SJSA1 (cell line): ENCODE measurements around the gene DDX11. TPM values are rescaled to one million over a fixed set of nuclear protein-coding genes. Genes with fewer than 3 reads are reported as not detected.
"Not testable (repeated sequence)": the region's sequence is repeated elsewhere in the genome, so short reads cannot be mapped to it uniquely, and the experiment has no call there.

ENCODE experiments used
- DNase-seq, 2 experiments: peaks; one replicate each; pipeline ENCODE4 v3.0.0-alpha.2; 2015 to 2020; ENCODE audit warnings: low spot score in 2 of 2, low read depth in 1 of 2
- H3K27ac ChIP-seq: fragments of 250-450 bp; sonication (Bioruptor Pico); 2 replicates; pipeline ENCODE4 v1.5.1; 2020; ENCODE audit warnings: mild to moderate bottlenecking, moderate library complexity
- H3K27me3 ChIP-seq: fragments of 250-450 bp; sonication (Bioruptor Pico); replicated peaks from 2 replicates; pipeline ENCODE4 v1.5.1; 2020; ENCODE audit warnings: mild to moderate bottlenecking, moderate library complexity
- H3K36me3 ChIP-seq: fragments of 250-450 bp; sonication (Bioruptor Pico); 2 replicates; pipeline ENCODE4 v1.5.1; 2020; ENCODE audit warnings: mild to moderate bottlenecking
- H3K4me1 ChIP-seq: fragments of 250-450 bp; sonication (Bioruptor Pico); replicated peaks from 2 replicates; pipeline ENCODE4 v1.6.1; 2021; ENCODE audit warnings: mild to moderate bottlenecking
- H3K4me3 ChIP-seq: fragments of 250-450 bp; sonication (Bioruptor Pico); 2 replicates; pipeline ENCODE4 v1.5.1; 2020; ENCODE audit warnings: mild to moderate bottlenecking
- H3K9me3 ChIP-seq: fragments of 250-450 bp; sonication (Bioruptor Pico); replicated peaks from 2 replicates; pipeline ENCODE4 v1.5.1; 2020; ENCODE audit warnings: mild to moderate bottlenecking
- total RNA-seq: library from RNA; depleted of rRNA; stranded (reverse); fragments of >200 nt; shearing (Covaris generic); gene quantifications from 2 replicates; pipeline ENCODE4 v1.2.3, GENCODE V29; 2014

Gene DDX11
- total RNA-seq, 1 experiment from 2014 or later = 34.0 TPM

DNA sequence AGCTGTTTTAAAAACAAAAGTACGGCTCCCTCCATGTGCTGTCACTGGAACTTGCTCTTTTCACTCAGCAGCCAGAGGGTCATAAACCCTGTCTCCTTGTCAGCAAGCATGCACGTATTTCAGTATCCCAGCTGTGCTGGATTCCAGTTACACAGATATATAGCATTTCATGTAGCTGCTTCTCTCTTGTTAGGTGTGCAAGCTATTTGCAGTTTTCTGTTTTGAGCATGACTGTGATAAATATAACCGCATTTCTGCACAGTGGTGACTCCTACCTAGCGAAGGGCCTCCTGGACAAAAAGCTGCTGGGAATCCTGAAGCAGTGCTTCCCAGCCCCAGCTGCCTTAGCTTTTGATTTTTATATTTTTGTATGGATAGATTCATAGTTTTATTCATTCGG, 24.7 kb downstream of the DDX11 start:
- not testable (repeated sequence) for H3K4me1 ChIP-seq, DNase-seq, H3K4me3 ChIP-seq, H3K27ac ChIP-seq, H3K9me3 ChIP-seq, H3K27me3 ChIP-seq, H3K36me3 ChIP-seq

DNA sequence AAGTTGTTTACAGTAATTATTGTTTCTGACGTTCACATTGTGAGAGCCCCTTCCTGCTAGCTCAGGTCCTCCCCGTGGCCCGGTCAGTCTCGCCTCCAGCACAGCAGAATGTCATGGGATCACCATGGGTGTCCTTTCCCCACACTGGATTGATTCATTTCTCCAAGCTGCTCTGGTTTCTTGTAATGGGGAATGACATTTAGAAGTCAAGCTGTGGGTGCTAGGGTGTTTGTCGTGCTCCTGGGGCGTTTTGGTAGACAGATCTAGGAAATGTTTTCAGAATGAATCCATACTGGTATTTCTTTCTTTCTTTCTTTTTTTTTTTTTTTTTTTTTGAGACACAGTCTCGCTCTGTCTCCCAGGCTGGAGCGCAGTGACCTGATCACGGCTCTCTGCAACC, 25.1 kb downstream of the DDX11 start:
- DNase-seq, H3K4me1 ChIP-seq, H3K27me3 ChIP-seq, H3K4me3 ChIP-seq, H3K27ac ChIP-seq, H3K9me3 ChIP-seq, H3K36me3 ChIP-seq: not testable (repeated sequence)

DNA sequence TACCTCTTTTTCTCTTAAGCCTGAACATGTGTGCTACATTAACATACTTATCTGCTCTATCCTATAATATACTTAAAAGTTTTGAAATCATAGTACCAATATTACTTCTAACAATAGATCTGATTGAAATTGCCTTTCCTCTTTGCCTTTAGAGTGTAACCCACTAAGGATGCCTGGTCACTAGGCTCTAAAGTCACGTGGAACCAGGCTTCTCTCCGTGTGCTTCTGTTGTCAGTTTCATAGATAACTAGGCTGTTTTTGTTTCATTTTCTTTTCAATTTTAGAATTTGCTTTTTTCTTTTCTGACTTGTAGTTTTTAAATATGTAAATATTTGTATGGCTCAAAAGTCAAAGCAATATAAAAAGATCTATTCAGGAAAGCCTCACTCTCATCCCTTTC, 25.8 kb downstream of the DDX11 start:
- not testable (repeated sequence) for H3K36me3 ChIP-seq, H3K27me3 ChIP-seq, DNase-seq, H3K4me3 ChIP-seq, H3K9me3 ChIP-seq, H3K27ac ChIP-seq, H3K4me1 ChIP-seq

DNA sequence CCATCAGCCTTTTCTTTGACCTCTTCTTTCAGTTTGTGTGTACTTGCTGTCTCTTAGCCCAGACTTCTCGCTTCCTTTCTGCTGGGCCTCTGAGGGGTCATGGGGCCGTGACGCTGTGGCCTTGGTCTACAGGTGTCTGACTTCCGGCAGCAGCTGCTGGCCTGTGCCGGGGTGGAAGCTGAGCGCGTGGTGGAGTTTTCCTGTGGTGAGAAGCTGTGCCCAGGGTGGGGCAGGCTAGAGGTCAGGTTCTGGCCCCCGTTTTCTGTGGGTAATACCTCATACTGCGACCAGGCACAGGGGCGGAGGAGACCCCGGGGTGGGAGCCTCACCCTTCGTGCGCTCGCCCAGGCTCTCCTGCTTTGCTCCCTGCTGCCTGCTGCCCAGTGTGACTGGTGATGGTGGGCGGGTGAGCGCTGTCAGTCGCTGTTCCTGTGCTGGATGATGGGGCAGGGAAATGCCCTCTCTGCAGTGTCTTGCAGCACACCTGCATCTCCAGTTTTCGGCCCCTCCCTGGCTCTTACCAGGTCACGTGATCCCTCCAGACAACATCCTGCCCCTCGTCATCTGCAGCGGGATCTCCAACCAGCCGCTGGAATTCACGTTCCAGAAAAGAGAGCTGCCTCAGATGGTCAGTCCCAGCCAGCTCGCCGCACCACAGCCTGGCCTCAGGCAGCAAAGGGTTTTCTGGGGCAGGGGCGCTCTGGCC, 27.0 kb downstream of the DDX11 start:
- H3K27me3 ChIP-seq, H3K9me3 ChIP-seq, H3K4me1 ChIP-seq, H3K4me3 ChIP-seq, DNase-seq, H3K36me3 ChIP-seq, H3K27ac ChIP-seq: not testable (repeated sequence)

DNA sequence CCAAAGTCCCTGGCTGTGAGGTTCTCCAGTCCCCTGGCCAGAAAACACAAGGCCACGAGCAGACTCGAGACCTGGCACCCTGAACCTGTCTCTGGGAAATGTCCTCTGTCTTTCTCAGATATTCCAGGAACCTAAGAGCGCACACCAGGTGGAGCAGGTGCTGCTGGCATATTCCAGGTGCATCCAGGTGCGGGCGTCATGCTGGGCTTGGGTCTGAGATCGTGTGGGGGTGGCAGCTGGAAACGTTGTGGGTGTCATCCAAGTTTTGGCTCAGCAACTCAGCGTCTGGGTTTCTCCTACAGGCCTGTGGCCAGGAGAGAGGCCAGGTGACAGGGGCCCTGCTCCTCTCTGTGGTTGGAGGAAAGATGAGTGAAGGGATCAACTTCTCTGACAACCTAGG, 28.5 kb downstream of the DDX11 start:
- not testable (repeated sequence) for H3K27me3 ChIP-seq, H3K9me3 ChIP-seq, H3K4me3 ChIP-seq, H3K36me3 ChIP-seq, H3K4me1 ChIP-seq, DNase-seq, H3K27ac ChIP-seq

DNA sequence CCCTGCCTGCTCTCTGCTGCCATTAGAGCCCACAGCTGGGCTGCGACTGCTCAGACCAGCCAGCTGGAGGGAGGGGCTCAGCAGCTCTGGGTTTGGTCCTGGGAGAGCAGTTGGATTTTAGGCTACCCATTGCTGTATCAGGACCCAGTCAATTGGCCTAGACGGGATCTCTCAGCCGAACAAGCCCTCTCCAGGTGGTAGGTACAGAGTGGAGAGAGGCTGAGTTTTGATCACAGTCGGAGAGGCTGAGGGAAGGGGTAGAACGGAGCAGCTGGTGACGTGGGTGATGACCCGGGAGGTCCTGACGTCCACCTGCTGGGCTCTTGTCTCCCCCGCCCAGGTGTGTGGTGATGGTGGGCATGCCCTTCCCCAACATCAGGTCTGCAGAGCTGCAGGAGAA, 28.9 kb downstream of the DDX11 start:
- not testable (repeated sequence) for H3K4me3 ChIP-seq, H3K36me3 ChIP-seq, DNase-seq, H3K27ac ChIP-seq, H3K9me3 ChIP-seq, H3K27me3 ChIP-seq, H3K4me1 ChIP-seq

DNA sequence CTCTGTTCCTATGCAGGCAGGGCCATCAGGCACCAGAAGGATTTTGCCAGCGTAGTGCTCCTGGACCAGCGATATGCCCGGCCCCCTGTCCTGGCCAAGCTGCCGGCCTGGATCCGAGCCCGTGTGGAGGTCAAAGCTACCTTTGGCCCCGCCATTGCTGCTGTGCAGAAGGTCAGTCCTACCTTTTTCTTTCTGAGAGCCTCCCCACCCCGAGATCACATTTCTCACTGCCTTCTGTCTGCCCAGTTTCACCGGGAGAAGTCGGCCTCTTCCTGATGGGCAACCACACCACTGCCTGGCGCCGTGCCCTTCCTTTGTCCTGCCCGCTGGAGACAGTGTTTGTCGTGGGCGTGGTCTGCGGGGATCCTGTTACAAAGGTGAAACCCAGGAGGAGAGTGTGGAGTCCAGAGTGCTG, 29.9 kb downstream of the DDX11 start:
- DNase-seq, H3K9me3 ChIP-seq, H3K36me3 ChIP-seq, H3K4me1 ChIP-seq, H3K27ac ChIP-seq, H3K4me3 ChIP-seq, H3K27me3 ChIP-seq: not testable (repeated sequence)

DNA sequence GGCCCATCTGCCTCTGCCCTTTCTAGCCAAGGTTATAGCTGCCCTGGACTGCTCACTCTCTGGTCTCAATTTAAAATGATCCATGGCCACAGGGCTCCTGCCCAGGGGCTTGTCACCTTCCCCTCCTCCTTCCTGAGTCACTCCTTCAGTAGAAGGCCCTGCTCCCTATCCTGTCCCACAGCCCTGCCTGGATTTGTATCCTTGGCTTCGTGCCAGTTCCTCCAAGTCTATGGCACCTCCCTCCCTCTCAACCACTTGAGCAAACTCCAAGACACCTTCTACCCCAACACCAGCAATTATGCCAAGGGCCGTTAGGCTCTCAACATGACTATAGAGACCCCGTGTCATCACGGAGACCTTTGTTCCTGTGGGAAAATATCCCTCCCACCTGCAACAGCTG, 30.6 kb downstream of the DDX11 start:
- not testable (repeated sequence) for DNase-seq, H3K27ac ChIP-seq, H3K4me1 ChIP-seq, H3K4me3 ChIP-seq, H3K36me3 ChIP-seq, H3K9me3 ChIP-seq, H3K27me3 ChIP-seq

DNA sequence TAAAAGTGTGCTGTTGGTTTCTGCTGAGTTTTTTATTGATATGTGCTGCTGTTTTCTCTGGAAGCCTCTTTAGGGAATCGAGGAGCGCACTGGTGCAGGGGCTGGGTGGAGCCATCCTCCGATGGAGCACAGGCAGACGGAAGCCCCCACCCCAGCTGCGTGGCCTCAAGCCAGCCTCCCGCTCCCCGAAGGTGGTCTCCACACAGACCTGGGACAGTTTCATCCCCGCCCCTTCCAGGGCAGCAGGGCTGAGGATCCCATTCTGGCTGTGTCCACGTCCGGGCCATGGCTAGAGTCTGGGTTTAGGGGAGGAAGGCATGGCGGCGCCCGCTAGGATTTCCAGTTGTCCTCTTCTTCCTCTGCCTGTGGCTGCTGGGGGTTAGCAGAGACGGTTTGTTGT, 31.1 kb downstream of the DDX11 start:
- not testable (repeated sequence) for DNase-seq, H3K4me1 ChIP-seq

DNA sequence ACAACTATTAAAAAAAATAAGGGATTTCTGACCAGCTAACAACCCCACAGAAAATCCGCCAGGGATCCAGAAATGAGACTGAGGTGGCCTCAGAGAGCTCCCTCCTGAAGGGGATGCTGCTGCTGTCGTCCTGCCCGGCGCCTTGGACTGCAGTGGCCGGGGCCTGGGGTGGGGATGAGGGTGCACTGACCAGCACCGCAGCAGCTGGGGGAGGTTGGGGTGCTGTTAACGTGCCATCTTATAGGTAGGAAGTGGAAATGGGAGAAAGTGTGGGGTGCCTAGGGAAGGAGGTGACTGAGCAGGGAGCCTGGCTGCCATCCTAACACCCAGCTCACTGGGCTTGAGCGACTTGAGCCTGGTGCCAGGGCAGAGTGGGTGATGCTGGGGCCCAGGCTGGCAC, 32.0 kb downstream of the DDX11 start:
- H3K4me3 ChIP-seq = no peak overlapping the region
- DNase-seq = no peak
- no peaks in the 10 kb centered on the region for H3K36me3 ChIP-seq

More for the DNA sequence above, 31.1 kb downstream of the DDX11 start:
- not testable (repeated sequence) for H3K36me3 ChIP-seq, H3K9me3 ChIP-seq, H3K27ac ChIP-seq, H3K4me3 ChIP-seq, H3K27me3 ChIP-seq

DNA sequence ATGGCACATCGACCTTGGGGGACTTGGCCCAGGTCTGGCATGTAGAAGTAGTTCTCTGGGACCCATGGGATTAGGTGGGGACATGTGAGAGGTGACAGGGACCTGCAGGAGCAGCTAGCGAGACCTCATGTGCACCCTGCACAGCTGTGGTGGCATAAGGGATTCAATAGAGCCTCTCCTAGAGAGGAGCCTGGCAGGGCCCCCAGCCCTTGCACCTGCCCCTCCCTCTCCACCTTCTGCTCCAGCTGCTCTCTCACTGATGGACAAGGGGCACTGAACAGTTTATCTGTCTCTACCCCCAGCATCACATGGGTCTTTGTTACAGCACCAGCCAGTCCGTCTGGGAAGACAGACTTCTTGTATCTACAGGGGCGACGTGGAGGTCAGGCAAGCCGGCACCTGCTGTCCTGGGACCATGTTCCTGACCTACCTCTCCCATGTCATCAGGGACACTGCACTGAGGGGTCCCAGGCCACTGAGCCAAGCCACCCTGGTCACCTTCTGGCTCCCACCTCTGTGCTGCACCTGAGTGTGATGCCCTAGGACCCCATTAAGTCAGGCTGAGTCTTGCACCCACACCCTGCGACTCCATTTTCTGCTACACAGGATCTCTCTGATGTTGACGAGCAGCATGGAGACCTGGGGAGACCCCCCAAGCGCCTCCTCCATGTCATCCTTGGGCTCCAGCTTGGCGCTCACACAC, 32.6 kb downstream of the DDX11 start:
- H3K27ac ChIP-seq = no peak overlapping the region
- DNase-seq = no peak
- H3K36me3 ChIP-seq = no peaks in the 10 kb centered on the region
- no peak overlapping the region for H3K4me3 ChIP-seq
- no peaks in the 10 kb centered on the region for H3K27me3 ChIP-seq
- H3K9me3 ChIP-seq = no peaks in the 10 kb centered on the region
- no peaks in the 10 kb centered on the region for H3K4me1 ChIP-seq

More for the DNA sequence above, 32.0 kb downstream of the DDX11 start:
- Histone ChIP-seq H3K27me3 (no peaks in the 10 kb centered on the region), H3K27ac (no peak overlapping the region), H3K4me1 (no peaks in the 10 kb centered on the region), H3K9me3 (no peaks in the 10 kb centered on the region)

DNA sequence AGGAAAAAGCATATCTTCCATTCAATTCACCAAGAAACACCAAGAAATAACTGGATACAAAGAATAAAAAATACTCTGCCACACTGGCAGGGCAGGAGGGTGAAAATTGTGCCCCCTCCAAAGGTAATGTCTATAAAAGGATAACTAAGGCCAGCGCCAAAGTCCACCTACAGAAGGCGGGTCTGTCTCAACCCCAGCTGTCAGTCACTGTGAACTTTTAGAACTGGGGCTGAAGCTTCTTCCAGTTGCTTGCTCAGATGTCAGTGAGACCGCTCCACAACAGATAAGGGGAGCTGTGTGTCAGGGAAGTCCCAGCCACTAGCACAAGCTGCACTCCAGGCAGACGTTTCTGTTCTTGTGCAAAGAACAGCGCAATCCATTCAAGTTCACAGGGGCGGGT, 36.1 kb downstream of the DDX11 start:
- not testable (repeated sequence) for H3K27ac ChIP-seq, H3K4me3 ChIP-seq, H3K36me3 ChIP-seq, H3K4me1 ChIP-seq, DNase-seq, H3K27me3 ChIP-seq, H3K9me3 ChIP-seq

DNA sequence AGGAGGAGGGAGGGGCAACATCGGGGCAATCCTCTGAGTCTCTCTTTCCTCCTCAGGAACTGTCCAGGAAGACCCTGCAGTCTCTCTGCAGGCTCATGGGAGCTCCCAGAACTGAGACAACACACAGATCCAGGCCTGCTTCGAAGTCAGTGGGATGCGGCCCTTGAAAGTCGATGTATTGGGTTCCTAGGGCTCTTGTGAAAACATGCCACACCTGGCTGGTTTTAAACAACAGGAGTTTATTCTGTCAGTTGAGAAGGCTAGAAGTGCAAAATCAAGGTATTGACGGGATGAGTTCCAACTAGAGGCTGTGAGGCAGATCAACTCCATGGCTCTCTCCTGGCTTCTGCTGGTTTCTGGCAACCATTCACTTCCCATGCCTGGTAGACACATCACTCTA, 36.6 kb downstream of the DDX11 start:
- not testable (repeated sequence) for H3K4me3 ChIP-seq, H3K36me3 ChIP-seq, H3K4me1 ChIP-seq, H3K27me3 ChIP-seq, DNase-seq, H3K9me3 ChIP-seq, H3K27ac ChIP-seq

DNA sequence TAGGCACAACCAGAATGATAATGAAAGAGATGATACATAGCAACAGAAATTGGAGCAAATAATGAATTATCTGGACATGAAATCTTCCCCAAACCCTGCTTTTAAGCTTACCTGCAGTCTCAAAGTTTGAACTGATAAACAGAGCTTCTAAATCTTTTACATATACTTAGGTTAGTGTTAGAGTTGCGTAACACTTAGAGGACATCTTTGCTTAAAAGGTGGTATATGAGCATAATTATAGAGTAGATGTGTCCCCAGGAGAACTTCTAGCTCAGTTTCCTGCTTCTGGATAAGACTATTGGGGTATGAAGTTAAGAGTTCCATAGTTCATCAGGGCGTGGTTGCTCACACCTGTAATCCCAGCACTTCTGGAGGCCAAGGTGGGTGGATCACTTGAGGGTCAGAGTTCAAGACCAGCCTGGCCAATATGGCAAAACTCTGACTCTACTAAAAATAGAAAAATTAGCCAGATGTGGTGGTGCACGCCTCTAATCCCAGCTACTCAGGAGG, 41.5 kb downstream of the DDX11 start:
- not testable (repeated sequence) for H3K27me3 ChIP-seq, H3K4me3 ChIP-seq, H3K9me3 ChIP-seq, H3K4me1 ChIP-seq, H3K36me3 ChIP-seq, DNase-seq, H3K27ac ChIP-seq

DNA sequence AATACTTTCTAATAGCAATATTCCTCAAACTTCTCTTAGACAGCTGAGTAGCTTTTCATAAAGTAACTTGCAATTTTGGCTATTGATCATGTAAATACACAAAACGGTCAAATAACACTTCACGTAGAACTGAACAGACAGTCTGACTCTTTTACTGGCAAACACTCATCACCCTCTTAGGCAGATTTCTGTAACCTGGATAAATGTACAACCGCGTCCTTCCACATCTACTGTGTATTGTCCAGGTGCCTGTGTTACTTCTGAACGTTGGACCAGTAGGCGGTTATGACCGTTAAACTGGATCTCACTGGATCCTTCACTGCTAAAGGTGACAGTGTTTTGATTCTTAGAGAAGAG, 43.2 kb downstream of the DDX11 start:
- H3K9me3 ChIP-seq, H3K36me3 ChIP-seq, H3K4me3 ChIP-seq, H3K4me1 ChIP-seq, H3K27ac ChIP-seq, DNase-seq, H3K27me3 ChIP-seq: not testable (repeated sequence)
